ENCODE data around the gene DYNC1I1.

The DYNC1I1 gene

DNA sequence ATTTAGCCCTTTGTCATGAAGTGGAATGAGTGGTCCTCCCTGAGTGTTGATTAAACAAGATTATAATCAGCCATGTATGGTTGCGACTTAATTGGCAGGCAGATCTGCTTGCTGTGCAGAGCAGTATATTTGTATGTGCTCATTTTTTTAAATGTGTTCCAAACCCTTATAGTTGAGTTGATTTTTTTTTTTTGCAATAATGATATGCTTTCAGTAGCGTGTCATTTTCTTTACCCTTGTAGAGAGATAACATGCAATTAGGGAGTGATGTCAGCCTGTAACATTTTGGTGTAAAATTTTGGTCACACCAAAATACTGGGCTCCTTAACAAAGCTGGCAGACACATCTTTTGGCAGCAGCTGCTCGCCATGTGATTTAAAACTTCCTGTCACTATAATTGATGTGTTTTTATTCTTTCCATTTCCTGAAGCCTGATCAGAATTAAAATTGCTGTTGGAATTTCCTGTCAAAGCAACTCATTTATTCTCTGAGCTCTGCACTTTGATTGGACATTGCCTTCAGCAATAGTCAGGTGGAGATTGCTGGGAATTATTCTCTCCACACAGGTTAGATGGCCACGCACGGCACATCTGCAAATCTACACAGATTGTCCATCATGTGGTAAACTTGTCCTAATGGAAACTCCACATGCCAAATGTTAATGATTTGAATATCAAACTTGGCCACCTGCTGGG is 125.3 kb downstream of the DYNC1I1 start:
- TF ChIP-seq GATA3 (IDR thresholded peaks at IDR 0.05; ENCODE audit: low read depth, low read length): no peak
- TF ChIP-seq GATA2 (IDR thresholded peaks at IDR 0.05; ENCODE audit: low read depth, low read length): no peak

DNA sequence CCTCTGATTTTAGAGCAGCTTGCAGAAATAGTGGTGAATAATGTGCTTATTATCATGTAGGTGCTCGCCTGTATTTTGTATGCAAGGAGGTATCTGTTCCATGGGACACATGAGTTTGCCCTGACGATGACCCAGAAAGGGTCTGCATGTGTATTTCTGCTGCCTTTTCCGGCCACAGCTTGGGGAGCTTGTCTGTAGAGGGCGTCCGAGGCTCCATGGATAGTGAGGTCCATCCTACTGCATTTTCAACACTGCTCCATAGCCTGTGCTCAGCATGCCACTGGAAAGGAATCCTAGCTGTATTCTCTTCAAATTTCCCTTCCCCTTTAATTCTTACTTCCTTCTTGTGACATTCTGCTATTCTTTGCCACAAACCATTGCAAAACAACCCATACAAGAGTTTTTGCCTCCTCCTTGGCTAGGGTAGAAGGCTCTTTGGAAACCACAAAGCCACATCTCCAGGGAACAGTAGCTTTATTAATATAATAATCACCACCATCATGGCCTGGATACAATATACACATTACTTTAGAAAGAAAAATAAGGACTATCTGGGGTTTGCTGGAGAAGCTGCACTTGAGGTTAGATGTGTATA is 127.7 kb downstream of the DYNC1I1 start:
- TF ChIP-seq GATA2 (IDR thresholded peaks at IDR 0.05; ENCODE audit: low read depth, low read length) (no peak), GATA3 (IDR thresholded peaks at IDR 0.05; ENCODE audit: low read depth, low read length) (no peak)

DNA sequence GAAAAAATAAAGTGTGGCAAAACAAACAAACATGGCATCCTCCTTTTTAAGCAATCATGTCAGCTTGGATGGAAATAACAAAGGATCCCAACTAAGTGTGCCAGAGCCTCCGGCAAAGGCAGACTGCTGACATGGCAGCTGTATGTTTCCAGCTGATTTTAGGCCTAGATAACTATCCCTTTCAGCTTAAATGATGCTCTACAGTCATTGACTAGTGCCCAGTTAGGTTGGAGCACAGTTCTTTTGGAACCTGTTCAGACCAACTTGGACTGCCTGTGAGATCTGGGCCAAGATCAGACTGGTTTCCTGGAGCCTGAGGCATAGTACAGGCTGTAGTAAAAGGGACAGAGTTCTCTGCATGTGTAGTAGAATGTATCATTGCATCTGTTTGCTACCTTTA is 128.7 kb downstream of the DYNC1I1 start:
- peak; percentile 98 for TF ChIP-seq GATA2 (IDR thresholded peaks at IDR 0.05; ENCODE audit: low read depth, low read length)
- peak; percentile 96 for TF ChIP-seq GATA3 (IDR thresholded peaks at IDR 0.05; ENCODE audit: low read depth, low read length)

DNA sequence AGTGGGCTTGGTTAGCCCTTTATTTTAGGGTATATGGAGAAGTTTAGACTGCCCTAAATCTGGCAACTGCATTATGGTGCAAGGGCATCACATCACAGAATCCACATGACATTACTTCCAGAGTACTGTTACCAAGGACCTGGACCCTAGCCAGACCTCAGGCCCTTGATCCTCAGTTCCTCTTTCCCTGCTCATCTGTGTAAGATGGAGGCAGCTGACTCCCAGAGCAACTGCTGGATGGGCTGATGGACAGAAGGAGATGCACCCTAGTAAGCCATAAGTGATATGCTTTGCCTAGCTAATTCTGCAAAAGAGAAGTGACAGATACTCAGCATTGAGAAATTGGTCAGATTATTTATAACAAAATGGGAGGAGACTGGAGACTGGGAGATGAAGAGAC is 131.7 kb downstream of the DYNC1I1 start:
- no peak for TF ChIP-seq GATA2 (IDR thresholded peaks at IDR 0.05; ENCODE audit: low read depth, low read length)
- TF ChIP-seq GATA3 (IDR thresholded peaks at IDR 0.05; ENCODE audit: low read depth, low read length): no peak

DNA sequence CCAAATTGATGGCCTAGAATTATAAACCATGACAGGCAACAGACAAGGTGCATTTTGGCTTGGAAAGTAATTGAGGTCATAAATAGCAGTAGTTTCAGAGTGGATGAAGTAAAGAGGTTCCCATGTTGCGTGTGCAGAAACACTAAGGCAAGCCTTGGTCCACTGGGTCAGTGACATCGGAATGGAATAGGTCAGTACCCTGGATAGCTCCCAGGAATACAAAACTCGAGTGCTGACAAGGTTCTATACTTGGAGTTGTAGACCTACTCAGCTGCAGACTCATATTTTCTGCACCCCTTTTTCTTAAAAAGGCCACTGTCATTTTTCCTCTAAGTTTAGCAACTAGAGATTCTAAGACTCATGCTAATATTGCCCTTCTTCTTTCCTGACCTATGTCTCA is 132.8 kb downstream of the DYNC1I1 start:
- TF ChIP-seq GATA3 (IDR thresholded peaks at IDR 0.05; ENCODE audit: low read depth, low read length) (no peak), GATA2 (IDR thresholded peaks at IDR 0.05; ENCODE audit: low read depth, low read length) (no peak)

DNA sequence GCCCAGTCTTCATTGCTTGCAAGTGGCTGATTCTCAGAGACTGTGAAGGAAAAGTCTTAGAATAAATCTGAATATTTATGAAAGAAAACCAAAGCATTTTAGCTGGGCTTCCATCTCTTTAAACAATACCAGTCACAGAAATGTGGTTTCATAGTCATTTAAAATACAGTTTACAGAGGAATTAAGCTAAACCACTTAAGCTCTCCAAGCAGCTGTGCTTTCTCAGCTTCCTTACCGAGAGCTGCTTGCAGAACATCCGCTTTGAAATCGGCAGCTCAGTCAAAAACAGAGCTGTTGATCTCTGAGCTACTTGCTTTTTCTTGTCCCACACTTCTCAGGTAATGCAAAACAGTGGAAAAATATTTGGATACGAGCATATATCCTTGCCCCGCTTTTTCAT is 134.5 kb downstream of the DYNC1I1 start:
- TF ChIP-seq GATA3 (IDR thresholded peaks at IDR 0.05; ENCODE audit: low read depth, low read length) (no peak), GATA2 (IDR thresholded peaks at IDR 0.05; ENCODE audit: low read depth, low read length) (no peak)

DNA sequence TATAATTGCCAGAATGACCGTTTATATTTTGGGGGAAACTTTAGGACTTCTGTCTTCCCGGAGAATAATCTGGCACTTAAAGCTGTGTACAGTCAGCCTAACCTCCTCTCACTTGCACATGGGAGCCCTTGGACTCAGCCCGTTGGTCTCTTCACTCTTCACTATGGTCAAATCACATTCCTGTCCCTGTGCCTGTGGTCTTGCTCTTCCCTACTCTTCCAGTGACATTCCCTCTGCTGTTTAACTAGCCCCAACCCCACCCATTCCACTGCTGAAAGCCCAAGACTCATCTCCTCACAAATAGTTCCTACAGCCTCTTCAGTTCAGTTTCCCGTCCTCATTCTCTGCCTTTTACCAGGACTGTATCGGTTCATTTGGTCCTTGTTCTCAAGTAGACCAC is 135.0 kb downstream of the DYNC1I1 start:
- TF ChIP-seq GATA3 (IDR thresholded peaks at IDR 0.05; ENCODE audit: low read depth, low read length) (no peak), GATA2 (IDR thresholded peaks at IDR 0.05; ENCODE audit: low read depth, low read length) (no peak)

DNA sequence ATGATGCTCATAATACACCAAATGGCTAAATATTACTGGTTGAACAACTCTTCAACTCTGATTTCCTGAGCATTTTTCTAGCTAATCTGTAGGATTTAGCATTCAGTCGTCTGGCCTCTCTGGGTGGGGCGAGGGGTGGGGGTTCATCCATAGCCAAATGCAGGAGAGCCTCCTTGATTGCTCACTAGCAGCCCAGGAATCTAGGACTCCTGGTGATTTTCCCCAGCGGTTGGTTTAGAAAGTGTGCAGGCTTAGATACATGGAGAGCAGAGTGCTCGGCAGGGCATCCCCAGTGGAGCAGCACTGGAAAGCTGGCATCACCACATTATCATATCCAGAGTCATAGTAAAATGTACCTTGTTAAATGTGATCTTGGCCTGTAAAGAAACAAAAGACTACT is 136.1 kb downstream of the DYNC1I1 start:
- no peak for TF ChIP-seq GATA3 (IDR thresholded peaks at IDR 0.05; ENCODE audit: low read depth, low read length)
- TF ChIP-seq GATA2 (IDR thresholded peaks at IDR 0.05; ENCODE audit: low read depth, low read length): no peak

DNA sequence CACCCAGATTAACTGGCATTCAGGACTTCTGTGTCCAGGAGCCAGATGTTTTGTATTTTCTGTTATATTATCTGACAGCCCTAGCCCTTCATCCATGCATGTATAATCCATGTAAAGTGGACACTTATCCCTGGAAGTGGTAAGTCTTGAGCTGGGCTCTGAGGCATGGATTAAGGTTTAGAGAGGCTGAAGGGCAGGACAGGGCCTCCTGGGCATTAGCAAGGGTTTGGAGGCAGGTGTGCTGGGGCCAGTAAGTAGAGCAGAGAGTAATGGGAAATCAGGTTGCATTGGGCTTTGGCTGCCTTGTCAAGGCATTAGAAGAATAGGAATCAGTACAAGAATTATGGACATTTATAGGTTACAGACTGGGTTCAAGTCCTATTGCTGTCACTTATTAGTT is 138.0 kb downstream of the DYNC1I1 start:
- TF ChIP-seq GATA3 (IDR thresholded peaks at IDR 0.05; ENCODE audit: low read depth, low read length) (no peak), GATA2 (IDR thresholded peaks at IDR 0.05; ENCODE audit: low read depth, low read length) (no peak)

DNA sequence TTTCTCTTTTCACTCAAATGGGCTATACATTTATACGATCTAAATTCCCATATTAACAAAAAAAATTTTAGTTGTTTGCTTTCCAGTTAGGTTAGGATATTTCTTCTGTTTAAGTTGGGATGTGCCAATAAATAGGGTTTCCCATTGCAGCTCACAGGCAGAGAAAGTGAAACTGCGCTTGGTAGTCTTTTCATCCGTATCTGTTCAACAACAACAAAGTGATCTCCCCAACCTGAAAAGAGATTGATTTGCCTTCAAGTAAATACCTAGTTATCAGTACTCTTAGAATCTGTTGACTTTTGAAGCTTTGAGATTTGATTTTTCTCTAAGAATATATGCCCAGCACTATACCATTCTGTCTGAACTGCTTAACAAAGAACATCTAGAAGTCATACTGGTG is 143.4 kb downstream of the DYNC1I1 start:
- TF ChIP-seq GATA3 (IDR thresholded peaks at IDR 0.05; ENCODE audit: low read depth, low read length): no peak

DNA sequence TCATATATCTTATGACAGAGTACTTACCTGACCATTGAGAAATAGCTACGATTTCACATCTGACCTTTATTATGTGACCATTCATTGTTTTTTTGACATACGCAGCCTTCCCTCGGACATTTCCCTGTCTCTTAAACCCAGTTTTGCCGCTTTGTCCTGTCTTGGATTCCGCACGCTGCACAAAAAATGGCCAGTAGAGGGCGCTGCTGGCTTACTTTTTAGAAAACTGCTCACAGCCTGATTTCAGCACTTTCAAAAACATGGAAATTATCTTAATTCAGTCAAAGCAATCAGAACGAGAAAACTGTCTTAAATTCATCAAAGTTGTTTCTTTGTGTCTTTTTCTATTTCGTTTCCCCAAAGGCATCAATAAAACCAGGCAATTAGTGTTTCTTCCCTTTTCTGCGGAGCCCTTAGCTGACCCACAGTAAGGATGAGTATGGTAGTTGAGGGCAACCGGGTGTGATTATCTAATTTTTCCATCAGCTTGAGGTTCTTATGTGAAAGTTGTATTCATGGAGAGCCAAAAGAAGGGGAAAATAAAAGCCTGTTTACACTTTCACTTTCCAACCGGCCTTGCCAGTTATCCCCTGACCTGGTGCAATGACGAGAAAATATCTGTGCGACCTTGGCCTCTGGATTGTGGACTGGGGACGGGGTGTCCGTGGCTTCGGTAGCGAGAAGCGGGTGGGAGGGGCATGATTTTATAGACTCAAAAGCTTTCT is 144.4 kb downstream of the DYNC1I1 start:
- TF ChIP-seq GATA2 (IDR thresholded peaks at IDR 0.05; ENCODE audit: low read depth, low read length): 0 out of 2 replicates have a peak, but pooled peaks have one; percentile 7
- no peak for TF ChIP-seq GATA3 (IDR thresholded peaks at IDR 0.05; ENCODE audit: low read depth, low read length)

DNA sequence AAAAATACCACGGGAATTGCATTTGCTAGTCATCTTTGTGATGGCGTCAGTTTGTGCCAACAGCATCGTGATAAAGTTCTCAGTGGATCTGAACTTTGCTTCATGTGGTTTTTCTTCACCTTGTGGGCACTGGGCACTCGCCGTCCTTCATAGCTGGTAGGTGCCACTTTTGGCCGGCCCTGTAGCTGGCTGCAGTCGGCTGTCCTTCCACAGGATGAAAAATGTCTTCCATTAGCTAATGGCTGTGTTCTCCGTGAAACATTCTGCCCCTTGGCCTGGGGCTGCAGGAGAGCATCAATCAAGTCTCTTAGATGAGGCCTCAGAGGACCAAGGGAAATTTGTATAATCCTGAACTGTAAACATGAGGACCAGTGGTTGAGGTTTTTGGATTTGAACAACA is 145.3 kb downstream of the DYNC1I1 start:
- TF ChIP-seq GATA2 (IDR thresholded peaks at IDR 0.05; ENCODE audit: low read depth, low read length): no peak
- no peak for TF ChIP-seq GATA3 (IDR thresholded peaks at IDR 0.05; ENCODE audit: low read depth, low read length)

DNA sequence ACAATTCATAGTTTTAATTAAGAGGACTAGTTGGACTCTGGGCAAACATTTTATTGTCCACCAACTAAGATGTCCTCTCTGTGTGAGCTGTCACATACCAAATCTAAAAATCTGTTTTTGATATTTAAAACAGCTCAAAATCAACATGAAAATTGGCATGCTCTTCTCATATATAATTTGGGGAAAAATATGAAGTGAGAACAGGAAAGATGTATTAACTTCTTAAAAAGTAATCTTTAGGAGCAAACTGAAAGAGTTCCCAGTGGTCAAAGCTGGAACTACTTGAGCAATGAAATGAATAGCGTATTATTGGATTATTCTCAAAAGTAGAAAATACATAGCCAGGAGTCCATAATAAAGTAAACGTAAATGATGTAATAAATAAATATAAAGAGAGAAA is 147.2 kb downstream of the DYNC1I1 start:
- TF ChIP-seq GATA3 (IDR thresholded peaks at IDR 0.05; ENCODE audit: low read depth, low read length) (no peak), GATA2 (IDR thresholded peaks at IDR 0.05; ENCODE audit: low read depth, low read length) (no peak)

DNA sequence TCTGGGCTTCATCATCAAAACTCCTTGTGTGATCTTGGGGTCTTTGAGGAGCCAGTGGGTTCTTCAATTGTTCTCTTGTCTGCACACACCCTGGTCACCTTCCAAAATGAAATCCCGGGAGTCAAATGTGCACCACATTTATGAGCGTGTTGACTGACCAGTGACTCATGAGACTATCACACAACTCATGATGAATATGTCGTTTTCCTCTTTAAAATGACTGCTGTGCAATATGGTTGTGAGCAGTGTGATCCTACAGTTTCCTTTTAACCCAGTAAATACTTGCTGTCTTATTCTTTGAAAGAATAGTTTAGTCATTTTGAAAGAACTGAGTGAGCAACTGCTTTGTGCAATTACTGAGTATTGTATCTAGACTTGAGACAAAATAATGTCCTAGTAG is 149.2 kb downstream of the DYNC1I1 start:
- TF ChIP-seq GATA3 (IDR thresholded peaks at IDR 0.05; ENCODE audit: low read depth, low read length) (no peak), GATA2 (IDR thresholded peaks at IDR 0.05; ENCODE audit: low read depth, low read length) (no peak)

DNA sequence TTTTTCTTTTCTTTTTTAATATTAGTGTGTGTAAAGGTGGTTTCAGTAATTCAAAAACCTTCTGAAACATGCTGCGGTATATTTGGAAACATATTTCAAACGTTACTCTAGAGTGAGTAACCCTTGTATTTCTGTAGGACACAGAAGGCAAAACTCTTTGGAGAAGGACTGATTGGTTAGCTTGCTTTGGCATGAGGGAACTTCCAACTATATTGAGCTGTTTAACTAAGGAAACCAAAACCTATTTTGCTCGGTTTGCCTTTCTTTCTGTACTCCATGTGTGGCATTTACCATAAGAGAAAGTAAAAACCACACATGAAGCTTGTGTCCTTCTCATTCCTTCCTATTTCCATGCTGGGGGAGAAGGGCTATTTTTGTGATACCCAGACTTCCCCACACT is 149.8 kb downstream of the DYNC1I1 start:
- no peak for TF ChIP-seq GATA3 (IDR thresholded peaks at IDR 0.05; ENCODE audit: low read depth, low read length)
- no peak for TF ChIP-seq GATA2 (IDR thresholded peaks at IDR 0.05; ENCODE audit: low read depth, low read length)
